Retina (tissue), 1 donor: Measurements from ENCODE around the gene HOXA4.
A peak's percentile ranks its signal among the peaks of the same experiment; 100 is the strongest.

Experiments used
- DNase-seq: peaks from one replicate; pipeline ENCODE4 v3.0.0-alpha.2; 2016

Gene HOXA4

GRCh38 chr7:27131390-27131819 lies 848 bp upstream of the HOXA4 start:
- DNase-seq: no peak

DNA sequence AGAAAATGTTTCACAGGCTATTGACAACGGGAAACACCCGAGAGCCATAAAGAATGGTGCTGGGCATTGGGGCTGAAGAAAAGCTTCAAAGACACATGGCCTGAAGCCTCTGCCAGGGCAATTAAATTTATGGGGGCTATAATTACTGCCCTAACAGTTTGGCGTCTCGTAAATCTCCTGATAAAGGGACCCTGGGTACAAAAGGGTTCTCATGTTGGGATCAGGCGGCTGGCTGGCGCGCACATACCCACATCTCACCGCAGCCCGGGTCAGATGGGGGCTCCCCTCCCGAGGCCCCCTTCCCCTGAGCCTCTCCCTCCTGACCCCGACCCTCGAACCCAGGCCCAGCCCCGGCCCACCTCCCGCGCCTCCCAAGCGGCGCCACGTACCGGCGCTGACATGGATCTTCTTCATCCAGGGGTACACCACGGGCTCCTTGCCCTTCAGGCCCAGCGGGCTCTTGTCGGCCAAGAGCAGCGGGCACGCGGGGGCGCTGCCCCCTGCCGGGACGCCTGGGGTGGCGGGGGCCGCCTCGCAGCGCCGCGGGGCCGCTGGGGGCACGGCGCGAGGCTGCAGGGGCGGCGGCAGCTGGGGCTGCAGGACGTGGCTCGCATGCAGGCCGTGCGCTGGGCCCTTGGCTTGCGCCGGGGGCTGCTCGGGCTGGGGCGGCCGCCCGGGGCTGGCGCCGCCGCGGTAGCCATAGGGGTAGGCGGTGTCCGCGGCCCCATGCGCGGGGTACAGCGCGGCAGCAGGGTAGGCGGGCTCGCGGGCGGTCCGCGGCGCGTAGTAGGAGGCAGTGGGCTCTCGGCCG lies 623 bp downstream of the HOXA4 start:
- no peak for DNase-seq

GRCh38 chr7:27128776-27129728 lies 1.5 kb downstream of the HOXA4 start:
- DNase-seq: no peak

- DNase-seq: no peak
Observed at GRCh38 chr7:27128034-27128433, 2.5 kb downstream of the HOXA4 start.

- no peak for DNase-seq
Observed at GRCh38 chr7:27126596-27127327, 3.8 kb downstream of the HOXA4 start.

- no peak for DNase-seq
Observed at GRCh38 chr7:27125986-27126394, 4.6 kb downstream of the HOXA4 start.

DNA sequence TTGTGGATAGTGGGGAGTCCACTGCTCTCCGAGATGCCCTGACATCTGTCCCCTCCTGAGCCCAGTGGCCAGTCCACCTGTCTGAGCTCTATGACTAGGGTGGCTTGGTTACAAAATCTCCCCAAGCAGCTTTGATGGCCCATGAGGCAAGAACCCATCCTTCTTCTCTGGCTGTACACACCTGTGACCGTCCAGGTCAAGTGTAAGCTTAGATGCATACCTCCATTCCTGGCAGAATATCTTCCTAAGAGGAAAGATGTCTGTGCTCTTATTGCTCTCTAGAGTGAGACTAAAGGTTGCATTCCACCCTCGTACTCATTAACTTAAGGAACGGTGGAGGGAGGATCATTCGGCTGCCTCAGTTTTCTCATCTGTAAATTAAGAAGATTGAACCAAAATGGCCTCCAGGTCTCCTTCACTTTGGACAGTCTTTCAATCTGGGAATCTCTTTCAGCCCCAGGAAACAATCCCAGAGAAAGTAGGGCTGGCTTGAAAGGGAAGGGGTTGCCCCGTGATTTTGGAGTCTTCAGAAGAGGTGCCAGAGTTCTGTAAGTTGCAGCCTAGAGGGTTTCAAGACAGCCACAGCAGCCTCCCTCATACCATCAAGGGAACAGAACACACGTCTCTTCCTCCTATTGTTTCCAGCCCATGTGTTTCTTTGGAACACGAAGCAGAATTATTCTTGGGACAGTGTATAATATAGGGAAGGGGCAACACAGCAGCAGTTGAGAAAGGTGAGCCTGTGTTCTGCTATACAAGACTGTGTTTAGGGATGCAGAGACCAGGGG lies 5.5 kb downstream of the HOXA4 start:
- no peak for DNase-seq

DNA sequence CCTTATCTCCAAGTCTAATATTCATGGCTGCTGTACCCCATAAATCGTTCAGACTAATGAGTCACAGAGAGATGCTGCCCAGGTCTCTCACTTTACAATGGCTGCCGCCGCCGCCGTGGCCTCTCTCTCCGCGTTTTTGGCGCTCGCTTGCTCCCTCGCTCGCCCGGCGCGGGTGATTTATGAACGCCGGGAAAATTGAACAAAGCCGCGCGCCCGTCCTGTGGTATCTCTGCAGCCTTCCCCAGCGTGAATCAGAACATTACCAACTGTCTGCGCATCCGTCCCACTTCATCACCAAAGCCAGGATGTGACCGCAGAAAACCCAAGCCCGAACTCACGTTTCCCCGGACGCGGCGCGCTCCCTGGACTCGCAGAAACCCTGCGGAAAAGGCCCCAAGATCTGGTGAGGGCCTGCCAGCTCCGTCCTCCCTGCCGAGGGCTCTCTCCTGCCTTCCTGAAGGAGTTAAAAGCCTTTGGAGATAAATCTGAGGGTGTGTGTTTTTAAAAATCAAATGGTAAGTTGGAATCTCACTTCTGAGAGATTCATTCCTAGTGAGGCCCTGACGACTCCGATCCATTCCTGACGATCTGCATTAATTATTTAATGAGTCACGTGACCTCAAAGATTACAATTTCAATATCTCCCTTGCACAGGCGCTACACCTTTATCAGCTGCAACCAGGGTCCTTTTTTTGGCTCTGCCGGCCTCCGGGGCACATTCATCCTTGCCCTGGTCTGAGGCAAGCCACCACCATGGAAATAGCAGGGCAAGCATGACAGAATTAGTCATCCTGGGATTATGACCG lies 6.3 kb downstream of the HOXA4 start:
- DNase-seq: peak; percentile 65

- no peak for DNase-seq
Observed at GRCh38 chr7:27123477-27124053, 7.0 kb downstream of the HOXA4 start.

DNA sequence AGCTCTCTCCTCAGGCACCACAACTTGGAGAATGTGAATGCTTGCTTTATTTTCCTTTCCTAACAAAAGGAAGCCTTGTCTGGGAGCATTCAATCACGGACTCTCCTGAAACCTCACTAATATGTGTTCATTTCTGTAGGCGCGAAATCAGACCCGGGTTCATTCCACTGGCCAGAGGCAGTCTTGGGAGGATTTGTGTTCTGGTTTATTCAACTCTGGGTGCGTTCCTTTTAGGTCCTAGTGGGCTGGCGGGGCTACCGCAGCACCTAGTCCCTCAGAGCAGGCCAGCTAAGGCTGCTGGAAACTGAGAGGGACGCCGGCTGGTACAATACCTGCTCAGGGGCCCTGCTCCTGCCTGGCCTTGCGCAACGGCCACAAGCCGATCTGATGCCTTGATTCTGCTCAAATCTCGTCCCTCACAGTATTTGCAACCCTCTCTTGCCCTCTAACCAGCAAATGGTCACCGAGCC lies 7.5 kb downstream of the HOXA4 start:
- DNase-seq: no peak

GRCh38 chr7:27122077-27122910 lies 8.3 kb downstream of the HOXA4 start:
- no peak for DNase-seq

DNA sequence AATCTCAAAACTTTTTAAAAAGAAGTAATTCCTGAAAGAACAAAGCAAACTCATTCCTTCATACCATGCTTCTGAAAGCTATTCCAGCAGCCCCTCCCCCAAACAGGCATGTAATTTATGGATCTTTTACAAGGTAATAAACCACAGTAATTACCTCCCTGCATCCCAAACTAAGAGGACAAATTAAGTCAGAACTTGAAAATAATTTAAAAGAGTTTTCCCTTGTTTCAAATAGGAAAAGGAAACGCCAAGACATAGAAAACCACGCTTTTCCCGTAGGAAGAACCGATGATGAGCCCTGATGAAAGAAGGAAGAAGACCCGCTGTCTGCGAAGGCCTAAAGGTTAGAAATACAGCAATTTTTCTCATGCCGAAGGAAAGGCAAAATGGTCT lies 8.9 kb downstream of the HOXA4 start:
- no peak for DNase-seq

DNA sequence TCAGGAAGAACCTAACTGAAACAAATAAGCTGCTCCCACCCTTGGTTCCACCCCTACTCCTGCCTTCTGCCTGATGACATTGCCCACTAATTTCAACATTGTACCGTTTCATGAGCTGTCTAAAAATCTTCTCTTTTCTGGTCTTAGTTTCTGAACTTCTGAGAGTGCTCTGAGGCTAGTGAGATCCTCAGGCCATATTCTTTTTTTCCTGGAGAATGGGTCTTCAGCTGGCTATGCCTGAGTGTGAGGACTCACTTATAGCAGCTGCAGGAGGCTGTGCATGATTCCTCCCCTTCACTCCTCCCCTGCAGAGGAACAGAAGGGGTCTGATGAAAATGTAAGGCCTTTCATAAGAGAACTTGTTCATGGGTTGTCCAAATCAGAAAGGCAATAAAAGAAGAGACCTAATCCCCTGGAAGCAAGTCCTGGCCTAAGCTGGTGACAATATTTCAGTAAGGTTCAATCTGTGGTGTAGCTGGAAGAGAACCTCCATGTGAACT lies 11.1 kb downstream of the HOXA4 start:
- DNase-seq: no peak

DNA sequence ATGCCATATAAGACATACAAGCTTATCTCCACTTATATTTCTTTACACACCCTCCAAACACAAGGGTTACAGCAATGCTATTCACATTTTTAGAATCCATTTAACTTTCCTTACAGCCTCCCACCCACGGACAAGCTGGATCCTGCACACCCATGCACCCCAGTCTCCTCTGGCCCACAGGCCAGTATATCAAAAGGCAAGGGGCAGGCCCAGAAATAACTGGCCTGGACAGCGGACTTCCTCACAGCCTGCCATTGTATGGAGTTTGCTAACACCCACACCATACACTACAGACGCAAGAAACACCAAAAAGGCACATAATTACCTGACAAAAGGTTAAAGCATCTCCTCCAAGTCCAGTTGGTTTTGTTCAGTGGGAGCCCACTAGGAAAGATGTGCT lies 12.0 kb downstream of the HOXA4 start:
- DNase-seq: no peak

DNA sequence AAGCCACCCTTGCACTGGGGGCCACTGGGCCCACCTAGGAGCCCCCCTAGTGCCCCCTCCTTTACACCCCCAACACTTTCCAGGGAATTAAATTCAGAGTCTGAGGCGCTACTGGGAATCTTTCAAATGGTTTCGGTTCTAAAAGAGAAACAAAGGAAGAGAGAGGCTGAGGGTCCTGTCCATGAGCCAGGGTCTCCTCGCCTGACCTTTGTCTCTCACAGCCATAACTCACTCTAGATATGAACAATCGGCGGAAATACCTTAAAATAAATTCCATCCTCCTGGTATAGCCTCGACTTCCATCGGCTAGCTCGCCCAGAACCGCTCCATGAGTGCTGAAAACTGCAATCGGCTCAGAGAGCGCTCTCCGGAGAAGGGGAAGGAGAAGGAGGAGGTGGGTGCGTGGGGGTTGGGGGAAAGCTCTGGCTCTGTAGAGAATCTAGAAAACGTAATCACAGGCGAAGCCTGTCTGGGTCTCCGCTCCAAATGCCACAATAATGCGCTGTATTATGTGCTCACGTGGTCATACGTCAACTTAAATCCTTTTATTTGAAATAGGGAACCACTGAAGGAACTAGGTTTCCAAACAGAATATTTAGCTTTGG lies 12.6 kb downstream of the HOXA4 start:
- DNase-seq: no peak

DNA sequence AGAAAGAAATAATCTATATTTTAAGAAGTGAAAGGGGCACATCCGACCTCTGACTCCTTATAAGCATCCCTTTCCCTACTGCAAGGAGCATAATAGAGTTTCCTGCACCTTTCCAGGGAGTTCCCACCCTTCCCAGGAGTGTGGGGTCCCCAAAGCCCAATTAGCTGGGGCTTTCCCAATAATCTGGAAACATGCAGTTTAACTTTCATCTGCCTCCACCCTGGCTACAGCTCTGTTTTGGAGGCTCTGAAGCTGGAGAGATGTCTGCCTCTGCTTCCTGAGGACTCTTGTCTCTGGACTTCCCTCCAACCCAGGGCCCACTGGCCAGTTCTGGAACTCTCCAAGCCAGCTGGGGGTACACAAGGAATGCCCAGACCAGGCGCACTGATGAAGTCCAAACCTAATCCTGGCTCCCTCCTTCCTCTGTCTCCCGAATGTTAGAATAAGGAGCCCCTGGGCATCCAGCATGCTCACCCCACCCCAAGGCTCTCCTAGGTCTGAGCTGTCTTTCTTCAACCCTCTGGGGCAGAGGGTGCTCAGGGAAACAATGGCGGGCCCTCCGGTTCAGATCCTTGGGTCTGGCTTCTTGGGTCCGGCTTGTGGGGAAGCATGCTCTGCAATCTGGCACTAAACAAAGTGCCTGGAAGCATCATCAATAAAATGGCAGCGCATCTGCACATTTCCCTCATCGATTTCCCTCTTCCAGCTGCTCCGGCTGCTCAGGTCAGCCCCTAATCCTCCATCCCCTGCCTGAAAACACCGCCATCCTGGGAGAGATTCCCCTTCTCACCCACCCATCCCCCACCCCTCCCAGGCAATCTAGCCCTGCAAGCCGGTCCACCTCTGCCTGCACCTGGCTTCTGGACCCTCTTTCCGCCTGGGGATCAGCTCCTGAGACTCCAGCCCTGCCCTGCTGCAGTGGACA lies 13.3 kb downstream of the HOXA4 start:
- DNase-seq: no peak

DNA sequence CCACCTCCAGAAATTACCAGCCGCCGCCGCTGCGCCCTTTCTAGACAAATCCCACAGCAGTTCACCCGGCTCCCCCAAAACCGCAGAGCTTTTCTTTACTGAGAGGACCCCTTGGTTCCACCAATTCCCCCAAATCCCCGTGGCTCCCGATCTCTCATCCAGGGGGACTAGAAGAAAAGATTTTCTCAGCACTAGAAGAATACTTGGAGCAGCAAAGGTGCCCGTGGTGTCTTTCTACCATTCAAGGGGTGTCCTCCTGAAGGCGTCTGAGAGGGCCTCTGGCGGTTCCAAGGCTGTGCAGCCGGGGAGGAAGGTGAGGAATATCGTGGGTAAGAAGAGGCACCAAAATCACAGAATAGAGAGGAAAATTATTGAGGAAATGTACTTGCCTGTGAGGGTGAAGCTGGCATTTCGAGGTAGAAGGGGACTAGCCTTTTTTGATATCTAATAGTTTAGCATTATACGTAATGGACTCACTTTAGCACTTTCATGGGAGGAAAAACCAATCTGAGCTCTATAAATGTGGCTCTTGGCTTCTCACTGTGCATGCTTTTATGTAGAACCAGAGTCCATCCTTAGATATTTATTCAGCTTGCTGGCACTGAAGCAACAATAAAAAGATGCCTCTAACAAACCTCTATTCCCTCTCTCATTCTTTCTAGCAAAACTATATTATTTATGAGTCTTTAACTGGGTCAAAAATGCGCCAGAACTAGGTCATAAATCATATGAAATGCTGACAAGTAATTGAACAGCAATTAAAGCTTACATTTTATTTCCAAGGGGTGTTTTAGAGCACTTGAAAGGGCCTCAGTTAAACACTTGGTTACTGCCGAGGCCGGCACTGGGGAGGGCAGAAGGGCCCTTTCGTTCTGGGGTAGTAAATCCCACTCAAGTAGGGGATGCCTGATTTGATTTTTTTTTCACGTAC lies 14.3 kb downstream of the HOXA4 start:
- DNase-seq: peak; percentile 58
